WTC11 (cell line): ENCODE results near the gene ZRANB1. TPM values are rescaled to one million over a fixed set of nuclear protein-coding genes. Genes with fewer than 3 reads are reported as not detected.
A peak's percentile ranks its signal among the peaks of the same experiment; 100 is the strongest.

ENCODE experiments used
- ATAC-seq: fragments of 200-7000 bp; cut with Tn5 transposase; 2 replicates; pipeline ENCODE4 v1.10.0; 2021; ENCODE audit warnings: mild to moderate bottlenecking, moderate library complexity
- CTCF ChIA-PET: fragments of 300-600 bp; sonication (Branson Sonifier 250); formaldehyde crosslinking; loops from one replicate; lab custom pipeline; 2021; ENCODE audit warnings: antibody characterized with exemption; lab: Charles Lee
- POLR2A ChIA-PET: fragments of 350-600 bp; sonication (Branson Sonifier 250); formaldehyde crosslinking; loops from one replicate; lab custom pipeline; 2021; ENCODE audit warnings: antibody characterized with exemption; lab: Charles Lee
- DNase-seq: peaks from one replicate; pipeline ENCODE4 v3.0.0; 2021; ENCODE audit warnings: low spot score
- H3K27ac Mint-ChIP-seq: 2 replicates; pipeline ENCODE4 v1.8.0; 2021; ENCODE audit warnings: mixed read lengths
- H3K27me3 Mint-ChIP-seq: 2 replicates; pipeline ENCODE4 v1.8.0; 2021; ENCODE audit warnings: low read depth, mild to moderate bottlenecking, moderate library complexity, mixed read lengths
- H3K36me3 Mint-ChIP-seq: 2 replicates; pipeline ENCODE4 v1.8.0; 2021; ENCODE audit warnings: mixed read lengths
- H3K4me1 Mint-ChIP-seq: 2 replicates; pipeline ENCODE4 v1.8.0; 2022; ENCODE audit warnings: mixed read lengths
- H3K4me3 Mint-ChIP-seq: 2 replicates; pipeline ENCODE4 v1.8.0; 2021; ENCODE audit warnings: mild to moderate bottlenecking, moderate library complexity, mixed read lengths
- H3K9me3 Mint-ChIP-seq: 2 replicates; pipeline ENCODE4 v1.8.0; 2021; ENCODE audit warnings: mixed read lengths
- ATF1 ChIP-seq: sonication (generic); formaldehyde crosslinking; IDR thresholded peaks from 2 replicates; pipeline ENCODE4 v1.8.1; 2023; ENCODE audit warnings: mild to moderate bottlenecking, moderate library complexity, missing genetic modification reagents
- ATF3 ChIP-seq: sonication (generic); formaldehyde crosslinking; conservative IDR thresholded peaks from 2 replicates; pipeline ENCODE4 v1.8.1; 2022; ENCODE audit warnings: mild to moderate bottlenecking, missing genetic modification reagents
- ATF6 ChIP-seq: sonication (generic); formaldehyde crosslinking; IDR thresholded peaks from 2 replicates; pipeline ENCODE4 v1.8.1; 2023; ENCODE audit warnings: mild to moderate bottlenecking, missing genetic modification reagents
- CREB1 ChIP-seq: sonication (generic); formaldehyde crosslinking; IDR thresholded peaks from 2 replicates; pipeline ENCODE4 v1.8.0; 2023; ENCODE audit warnings: mild to moderate bottlenecking, missing genetic modification reagents
- E2F1 ChIP-seq: sonication (generic); formaldehyde crosslinking; IDR thresholded peaks from 2 replicates; pipeline ENCODE4 v1.8.0; 2022; ENCODE audit warnings: mild to moderate bottlenecking, missing genetic modification reagents
- ESRRA ChIP-seq: sonication (generic); formaldehyde crosslinking; IDR thresholded peaks from 2 replicates; pipeline ENCODE4 v1.8.1; 2022; ENCODE audit warnings: mild to moderate bottlenecking, missing genetic modification reagents, borderline replicate concordance
- FOXJ3 ChIP-seq: sonication (generic); formaldehyde crosslinking; IDR thresholded peaks from 2 replicates; pipeline ENCODE4 v1.9.0; 2021; ENCODE audit warnings: missing genetic modification reagents, mild to moderate bottlenecking, borderline replicate concordance
- FOXK1 ChIP-seq: sonication (generic); formaldehyde crosslinking; IDR thresholded peaks from 2 replicates; pipeline ENCODE4 v1.8.0; 2022; ENCODE audit warnings: mild to moderate bottlenecking, moderate library complexity, missing genetic modification reagents
- HMGA2 ChIP-seq: fragments of 250-450 bp; sonication (Bioruptor Pico); IDR thresholded peaks from 2 replicates; pipeline ENCODE4 v1.4.0; 2021; ENCODE audit warnings: mild to moderate bottlenecking, moderate library complexity
- KAT7 ChIP-seq: sonication (generic); formaldehyde crosslinking; IDR thresholded peaks from 2 replicates; pipeline ENCODE4 v1.8.1; 2023; ENCODE audit warnings: missing genetic modification reagents, mild to moderate bottlenecking, borderline replicate concordance
- NFATC4 ChIP-seq: fragments of 250-450 bp; sonication (Bioruptor Pico); IDR thresholded peaks from 2 replicates; pipeline ENCODE4 v1.9.0; 2021; ENCODE audit warnings: mild to moderate bottlenecking
- RELA ChIP-seq: sonication (generic); formaldehyde crosslinking; IDR thresholded peaks from 2 replicates; pipeline ENCODE4 v1.8.1; 2022; ENCODE audit warnings: missing genetic modification reagents, mild to moderate bottlenecking, borderline replicate concordance
- SMAD3 ChIP-seq: sonication (generic); formaldehyde crosslinking; IDR thresholded peaks from 2 replicates; pipeline ENCODE4 v1.8.0; 2022; ENCODE audit warnings: missing genetic modification reagents, mild to moderate bottlenecking, borderline replicate concordance
- SOX15 ChIP-seq: fragments of 250-450 bp; sonication (Bioruptor Pico); IDR thresholded peaks from 2 replicates; pipeline ENCODE4 v1.9.0; 2021; ENCODE audit warnings: mild to moderate bottlenecking
- SP1 ChIP-seq: sonication (generic); formaldehyde crosslinking; conservative IDR thresholded peaks from 2 replicates; pipeline ENCODE4 v1.8.1; 2022; ENCODE audit warnings: missing genetic modification reagents
- TCF7 ChIP-seq: sonication (generic); formaldehyde crosslinking; IDR thresholded peaks from 2 replicates; pipeline ENCODE4 v1.8.0; 2022; ENCODE audit warnings: mild to moderate bottlenecking, low read depth, missing genetic modification reagents, moderate library complexity
- TEAD1 ChIP-seq: sonication (generic); formaldehyde crosslinking; IDR thresholded peaks from 2 replicates; pipeline ENCODE4 v1.8.0; 2022; ENCODE audit warnings: mild to moderate bottlenecking, missing genetic modification reagents
- TEAD4 ChIP-seq: sonication (generic); formaldehyde crosslinking; IDR thresholded peaks from 2 replicates; pipeline ENCODE4 v1.8.0; 2022; ENCODE audit warnings: mild to moderate bottlenecking, missing genetic modification reagents
- ZMAT4 ChIP-seq: fragments of 250-450 bp; sonication (Bioruptor Pico); IDR thresholded peaks from 2 replicates; pipeline ENCODE4 v1.9.0; 2021; ENCODE audit warnings: mild to moderate bottlenecking
- ZNF121 ChIP-seq: sonication (generic); formaldehyde crosslinking; IDR thresholded peaks from 2 replicates; pipeline ENCODE4 v1.8.0; 2023; ENCODE audit warnings: missing genetic modification reagents
- ZNF138 ChIP-seq: sonication (generic); formaldehyde crosslinking; conservative IDR thresholded peaks from 2 replicates; pipeline ENCODE4 v1.8.1; 2022; ENCODE audit warnings: mild to moderate bottlenecking, moderate library complexity, missing genetic modification reagents
- ZNF219 ChIP-seq: sonication (generic); formaldehyde crosslinking; IDR thresholded peaks from 2 replicates; pipeline ENCODE4 v1.8.0; 2023; ENCODE audit warnings: missing genetic modification reagents, mild to moderate bottlenecking, borderline replicate concordance
- ZNF232 ChIP-seq: sonication (generic); formaldehyde crosslinking; IDR thresholded peaks from 2 replicates; pipeline ENCODE4 v1.8.0; 2022; ENCODE audit warnings: mild to moderate bottlenecking, missing genetic modification reagents
- ZNF423 ChIP-seq: fragments of 250-450 bp; sonication (Bioruptor Pico); IDR thresholded peaks from 2 replicates; pipeline ENCODE4 v2.1.2; 2022; ENCODE audit warnings: mild to moderate bottlenecking, moderate library complexity
- ZNF532 ChIP-seq: fragments of 250-450 bp; sonication (Bioruptor Pico); IDR thresholded peaks from 2 replicates; pipeline ENCODE4 v1.9.0; 2021; ENCODE audit warnings: mild to moderate bottlenecking, borderline replicate concordance
- total RNA-seq: library from RNA; stranded (reverse); gene quantifications from 3 replicates; pipeline ENCODE4 v1.2.3, GENCODE V29; 2021

Gene ZRANB1
- total RNA-seq, 1 experiment from 2014 or later: 15.9 TPM

- no peak for ATAC-seq
- Mint-ChIP-seq H3K36me3 (peaks cover 9% of the 10 kb centered on the region), H3K27me3 (no peaks in the 10 kb centered on the region), H3K4me1 (peaks cover 23% of the 10 kb centered on the region), H3K9me3 (no peaks in the 10 kb centered on the region), H3K27ac (no peak overlapping the region), H3K4me3 (no peak overlapping the region)
- ChIA-PET CTCF (no interaction called here), POLR2A (no interaction called here)
- no peak for DNase-seq
- TF ChIP-seq ATF3 (CRISPR knock-in tag) (no peak), ZNF121 (CRISPR knock-in tag) (peak; percentile 80; the same call in 1 of the 2 replicates)
Observed at GRCh38 chr10:124923684-124924083, 18.2 kb upstream of the ZRANB1 start.

- no peak for DNase-seq
- Mint-ChIP-seq H3K4me3 (no peak overlapping the region), H3K9me3 (peaks cover under 1% of the 10 kb centered on the region), H3K4me1 (peaks cover 14% of the 10 kb centered on the region), H3K36me3 (peaks cover 19% of the 10 kb centered on the region), H3K27ac (no peak overlapping the region)
- ChIA-PET CTCF (no interaction called here), POLR2A (no interaction called here)
- no peak for ATAC-seq
- TF ChIP-seq SP1: no peak
- TF ChIP-seq E2F1 (CRISPR knock-in tag): no peak
- no peak for TF ChIP-seq RELA (CRISPR knock-in tag)
- no peak for TF ChIP-seq ATF6
- no peak for TF ChIP-seq TEAD1 (CRISPR knock-in tag)
- TF ChIP-seq HMGA2 (CRISPR knock-in tag): no peak
- no peak for TF ChIP-seq ATF1 (CRISPR knock-in tag)
- no peak for TF ChIP-seq KAT7
- no peak for TF ChIP-seq ATF3 (CRISPR knock-in tag)
- TF ChIP-seq ZNF532 (CRISPR knock-in tag): no peak
- no peak for TF ChIP-seq TCF7 (CRISPR knock-in tag)
- TF ChIP-seq SMAD3: no peak
- TF ChIP-seq ESRRA: no peak
- TF ChIP-seq SOX15: no peak
- TF ChIP-seq, all 79 proteins: peak for 0
- no peaks in the 10 kb centered on the region for H3K27me3 Mint-ChIP-seq
Observed at GRCh38 chr10:124926548-124926947, 15.4 kb upstream of the ZRANB1 start.

GRCh38 chr10:124928087-124928486 is 13.8 kb upstream of the ZRANB1 start:
- POLR2A ChIA-PET: interaction anchor here (0.6 kb wide), 1 partner anchor 110 kb away, joined by 3 read pairs; no protein-coding TSS in a partner anchor
- ATAC-seq (no peak), DNase-seq (no peak)
- Mint-ChIP-seq H3K27me3 (no peaks in the 10 kb centered on the region), H3K36me3 (peaks cover 27% of the 10 kb centered on the region), H3K9me3 (peaks cover 11% of the 10 kb centered on the region), H3K4me1 (peaks cover 14% of the 10 kb centered on the region), H3K27ac (no peak overlapping the region), H3K4me3 (no peak overlapping the region)
- TF ChIP-seq RELA (CRISPR knock-in tag) (no peak), ZNF138 (CRISPR knock-in tag) (no peak), SP1 (no peak), FOXJ3 (CRISPR knock-in tag) (no peak), ZNF219 (CRISPR knock-in tag) (no peak), NFATC4 (CRISPR knock-in tag) (no peak), ZMAT4 (CRISPR knock-in tag) (no peak), KAT7 (no peak), FOXK1 (no peak), TEAD4 (CRISPR knock-in tag) (no peak), CREB1 (no peak), ZNF423 (CRISPR knock-in tag) (no peak), ZNF232 (CRISPR knock-in tag) (no peak)
- CTCF ChIA-PET: no interaction called here
